ENCODE results near the gene SEPTIN2.

DNA sequence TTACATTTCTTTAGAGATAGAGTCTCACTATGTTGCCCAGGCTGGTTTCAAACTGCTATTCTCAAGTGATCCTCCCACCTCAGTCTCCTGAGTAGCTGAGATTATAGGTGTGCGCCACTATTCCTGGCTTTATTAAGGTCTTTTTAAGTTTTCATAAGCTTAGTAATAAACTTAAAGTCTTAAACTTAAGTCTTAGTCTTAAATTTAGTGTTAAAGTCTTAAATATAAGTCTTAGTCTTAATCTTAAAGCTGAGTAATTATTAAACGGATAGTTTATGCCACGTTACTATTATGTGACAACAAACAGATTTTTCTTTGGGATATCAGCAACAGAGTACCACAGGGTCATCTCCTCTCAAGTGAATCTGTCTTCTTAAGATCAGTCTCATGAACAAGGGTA is 52.9 kb downstream of the SEPTIN2 start:
- TF ChIP-seq ZNF274 (IDR thresholded peaks at IDR 0.05; ENCODE audit: low read depth, low read length): no peak
- TF ChIP-seq YY1 (IDR thresholded peaks at IDR 0.05; ENCODE audit: insufficient read depth, insufficient read length): no peak

All from NT2/D1 (cell line).